Measurements from ENCODE around the gene GABRB2.
"Not testable (repeated sequence)": the region's sequence is repeated elsewhere in the genome, so short reads cannot be mapped to it uniquely, and the experiment has no call there.

Gene GABRB2

GRCh38 chr5:161246749-161247148, 299.8 kb downstream of the GABRB2 start:
- Histone ChIP-seq H3K36me3 (ENCODE audit: insufficient read depth, low read length) (no peaks in the 10 kb centered on the region), H3K4me2 (ENCODE audit: low read length) (no peak overlapping the region), H3K4me1 (ENCODE audit: insufficient read depth, low read length, severe bottlenecking) (no peaks in the 10 kb centered on the region), H3K27me3 (ENCODE audit: insufficient read depth, low read length) (no peaks in the 10 kb centered on the region), H3K9ac (ENCODE audit: low read length) (no peak overlapping the region), H4K20me1 (ENCODE audit: insufficient read depth, low read length) (no peaks in the 10 kb centered on the region), H3K4me3 (ENCODE audit: low read depth, low read length, poor library complexity, severe bottlenecking) (no peak overlapping the region), H2AFZ (ENCODE audit: low read length) (no peak overlapping the region), H3K9me2 (ENCODE audit: low read depth, low read length) (no peaks in the 10 kb centered on the region), H3F3A (ENCODE audit: insufficient read depth, low read length) (no peaks in the 10 kb centered on the region), H3K79me2 (ENCODE audit: insufficient read depth, low read length) (no peaks in the 10 kb centered on the region), H3K9me3 (ENCODE audit: low read length) (no peaks in the 10 kb centered on the region), H3K27ac (ENCODE audit: low read depth, low read length, poor library complexity, severe bottlenecking) (no peak overlapping the region)
- no peak for TF ChIP-seq EZH2 (IDR thresholded peaks at IDR 0.05; ENCODE audit: borderline replicate concordance, low read length)
- TF ChIP-seq CTCF (IDR thresholded peaks at IDR 0.05; ENCODE audit: low read length): no peak

- not testable (repeated sequence) for H3K4me3 ChIP-seq (ENCODE audit: low read depth, low read length, poor library complexity, severe bottlenecking); H4K20me1 ChIP-seq (ENCODE audit: insufficient read depth, low read length); H3K27ac ChIP-seq (ENCODE audit: low read depth, low read length, poor library complexity, severe bottlenecking); H3K27me3 ChIP-seq (ENCODE audit: insufficient read depth, low read length); H3K79me2 ChIP-seq (ENCODE audit: insufficient read depth, low read length); H2AFZ ChIP-seq (ENCODE audit: low read length); H3K9me3 ChIP-seq (ENCODE audit: low read length); H3F3A ChIP-seq (ENCODE audit: insufficient read depth, low read length); H3K9ac ChIP-seq (ENCODE audit: low read length); H3K36me3 ChIP-seq (ENCODE audit: insufficient read depth, low read length); H3K4me2 ChIP-seq (ENCODE audit: low read length); H3K4me1 ChIP-seq (ENCODE audit: insufficient read depth, low read length, severe bottlenecking); H3K9me2 ChIP-seq (ENCODE audit: low read depth, low read length)
These were observed 300.7 kb downstream of the GABRB2 start for GRCh38 chr5:161245846-161246245.
